Astrocyte of the hippocampus (primary cell): ENCODE data around the gene CKAP4.
A peak's percentile ranks its signal among the peaks of the same experiment; 100 is the strongest.

Experiments used
- DNase-seq: peaks from one replicate; pipeline ENCODE4 v3.0.0; 2011; ENCODE audit warnings: low read depth, low spot score

CKAP4 gene

GRCh38 chr12:106204312-106204711, 43.5 kb downstream of the CKAP4 start:
- no peak for DNase-seq

GRCh38 chr12:106197906-106198623, 49.8 kb downstream of the CKAP4 start:
- DNase-seq = no peak

- peak; percentile 55 for DNase-seq
These were observed 52.2 kb downstream of the CKAP4 start for GRCh38 chr12:106195621-106196027.

GRCh38 chr12:106194351-106194750, 53.5 kb downstream of the CKAP4 start:
- no peak for DNase-seq

GRCh38 chr12:106193394-106194215, 54.2 kb downstream of the CKAP4 start:
- DNase-seq = no peak

GRCh38 chr12:106192659-106193393, 55.0 kb downstream of the CKAP4 start:
- no peak for DNase-seq

- no peak for DNase-seq
These were observed 57.2 kb downstream of the CKAP4 start for GRCh38 chr12:106190581-106190980.

GRCh38 chr12:106189341-106189740, 58.5 kb downstream of the CKAP4 start:
- DNase-seq = no peak

- no peak for DNase-seq
These were observed 59.6 kb downstream of the CKAP4 start for GRCh38 chr12:106188256-106188655.
